ENCODE measurements around the gene SNRPN. TPM values are rescaled to one million over a fixed set of nuclear protein-coding genes. Genes with fewer than 3 reads are reported as not detected.

Gene SNRPN
- total and polyA plus RNA-seq, 2 of the 4 experiments (the other 2 are of a cell fraction) = 123 to 185 TPM

DNA sequence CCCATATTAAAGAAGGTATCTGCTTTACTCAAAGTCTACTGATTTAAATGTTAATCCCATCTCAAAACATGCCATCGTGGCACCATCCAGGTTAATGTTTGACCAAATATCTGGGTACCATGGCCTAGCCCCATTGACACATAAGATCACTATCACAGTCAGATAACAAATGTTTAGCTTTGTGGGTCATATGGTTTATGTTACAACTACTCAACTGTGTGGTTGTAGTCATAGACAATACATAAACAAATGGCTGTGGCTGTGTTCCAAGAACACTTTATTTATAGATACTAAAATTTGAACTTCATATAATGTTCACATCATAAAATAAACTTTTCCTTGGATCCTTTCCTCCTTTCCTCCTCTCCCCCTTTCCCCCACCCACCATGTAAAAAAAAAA lies 9.8 kb upstream of the SNRPN start:
- Histone ChIP-seq H2BK120ac (ENCODE audit: low read depth, low read length) (no peak overlapping the region), H3K79me1 (ENCODE audit: low read depth in 1 of 2, low read length in 2 of 2) (no peaks in the 10 kb centered on the region; a peak in 1 of 4 replicates), H2AFZ (replicated peaks; ENCODE audit: low read length, poor library complexity) (no peak overlapping the region), H2AK5ac (ENCODE audit: low read depth, low read length) (no peak overlapping the region), H3K27me3 (ENCODE audit: control insufficient read depth, insufficient read depth, low read length) (no peaks in the 10 kb centered on the region), H3K23ac (ENCODE audit: low read depth, low read length) (no peak overlapping the region), H4K91ac (ENCODE audit: insufficient read depth, low read depth, low read length) (no peak overlapping the region), H2BK5ac (ENCODE audit: low read depth, low read length, poor library complexity, severe bottlenecking) (no peak overlapping the region), H3K36me3 (ENCODE audit: control insufficient read depth, insufficient read depth, low read length) (no peaks in the 10 kb centered on the region), H3K9me3 (ENCODE audit: control insufficient read depth, insufficient read depth, low read length) (no peaks in the 10 kb centered on the region), H2AK9ac (replicated peaks; ENCODE audit: low read depth, low read length, poor library complexity) (no peak overlapping the region), H4K8ac (ENCODE audit: low read depth in 2 of 2, low read length in 2 of 2) (no peak overlapping the region), H2BK20ac (ENCODE audit: low read depth, low read length) (no peak overlapping the region), H4K20me1 (ENCODE audit: insufficient read depth, low read length) (no peaks in the 10 kb centered on the region), H3K4me3 (ENCODE audit: insufficient read depth, low read depth, low read length) (no peak overlapping the region), H2BK15ac (ENCODE audit: low read depth, low read length) (no peak overlapping the region), H3K14ac (replicated peaks; ENCODE audit: low read depth, low read length) (no peak overlapping the region), H3K4me2 (ENCODE audit: low read depth, low read length) (no peak overlapping the region), H3K27ac (ENCODE audit: insufficient read depth, low read length) (no peak overlapping the region), H4K5ac (ENCODE audit: low read depth, low read length) (no peak overlapping the region), H3K56ac (ENCODE audit: extremely low read depth, insufficient read depth, low read length) (no peak overlapping the region), H3K4me1 (ENCODE audit: control insufficient read depth, insufficient read depth, low read length) (no peaks in the 10 kb centered on the region; the same call in 1 of the 2 replicates), H3K9ac (ENCODE audit: low read depth, low read length) (no peak overlapping the region), H3K18ac (ENCODE audit: low read depth, low read length) (no peak overlapping the region), H3K9me1 (ENCODE audit: insufficient read depth, low read length) (no peaks in the 10 kb centered on the region), H3K4ac (ENCODE audit: low read depth, low read length) (no peak overlapping the region)
- WGBS, 2 experiments (ENCODE audit: extremely low coverage in 2 of 2, insufficient read length in 1 of 2) = no CpG with 5 or more reads among the region's 1 CpG
- intact Hi-C loops (cut with micrococcal nuclease) (no loop called here), dilution Hi-C loops (cut with HindIII; ENCODE audit: low sequenced_read_pairs, unreplicated experiment) (no loop called here), in situ Hi-C loops (cut with MboI; ENCODE audit: low sequenced_read_pairs) (no loop called here)
- ATAC-seq (ENCODE audit: low read depth) = peak; percentile 63
- CTCF ChIA-PET = interaction anchor here (1.0 to 1.6 kb wide), 2 partner anchors 8 to 16 kb away, joined by 3 to 5 read pairs; no protein-coding TSS in a partner anchor
- no TSS peak for BruUV-seq (replicated peaks)
- peak; percentile 59 for DNase-seq
- POLR2A ChIA-PET (ENCODE audit: unreplicated experiment) = no interaction called here
- no peak for TF ChIP-seq CHD1 (IDR thresholded peaks at IDR 0.05; ENCODE audit: low read depth, low read length)
- no peak for TF ChIP-seq RFX5 (IDR thresholded peaks at IDR 0.05; ENCODE audit: low read depth, low read length)
- no peak for TF ChIP-seq SMC3 (IDR thresholded peaks at IDR 0.05; ENCODE audit: low read depth, low read length)
- TF ChIP-seq POLR2A (IDR thresholded peaks at IDR 0.05; ENCODE audit: low read depth, low read length) = no peak
- TF ChIP-seq MAFK (IDR thresholded peaks at IDR 0.05; ENCODE audit: low read depth, low read length) = no peak
- no peak for TF ChIP-seq RAD21 (IDR thresholded peaks at IDR 0.05; ENCODE audit: low read length)
- TF ChIP-seq, protein P1, sequence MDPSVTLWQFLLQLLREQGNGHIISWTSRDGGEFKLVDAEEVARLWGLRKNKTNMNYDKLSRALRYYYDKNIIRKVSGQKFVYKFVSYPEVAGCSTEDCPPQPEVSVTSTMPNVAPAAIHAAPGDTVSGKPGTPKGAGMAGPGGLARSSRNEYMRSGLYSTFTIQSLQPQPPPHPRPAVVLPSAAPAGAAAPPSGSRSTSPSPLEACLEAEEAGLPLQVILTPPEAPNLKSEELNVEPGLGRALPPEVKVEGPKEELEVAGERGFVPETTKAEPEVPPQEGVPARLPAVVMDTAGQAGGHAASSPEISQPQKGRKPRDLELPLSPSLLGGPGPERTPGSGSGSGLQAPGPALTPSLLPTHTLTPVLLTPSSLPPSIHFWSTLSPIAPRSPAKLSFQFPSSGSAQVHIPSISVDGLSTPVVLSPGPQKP (IDR thresholded peaks at IDR 0.05; ENCODE audit: borderline replicate concordance, low read depth, low read length) = no peak
- TF ChIP-seq MAZ (IDR thresholded peaks at IDR 0.05; ENCODE audit: borderline replicate concordance, low read depth, low read length) = no peak
- TF ChIP-seq BHLHE40 (IDR thresholded peaks at IDR 0.05; ENCODE audit: low read depth, low read length) = no peak
